Left colon (tissue), 2 donors: ENCODE measurements around the gene AMZ2. TPM values are rescaled to one million over a fixed set of nuclear protein-coding genes. Genes with fewer than 3 reads are reported as not detected.
"Not testable (repeated sequence)": the region's sequence is repeated elsewhere in the genome, so short reads cannot be mapped to it uniquely, and the experiment has no call there.

ENCODE experiments used
- ATAC-seq: fragments of 200-7000 bp; cut with Tn5 transposase; one replicate; pipeline ENCODE4 v1.9.1; 2020; ENCODE audit warnings: mild to moderate bottlenecking, moderate library complexity
- DNase-seq, 2 donors: peaks; one replicate each; pipeline ENCODE4 v3.0.0-alpha.2; 2020
- intact Hi-C, 2 donors: fragments of 100-400 bp; cut with DNase I in 1 of 2; cut with micrococcal nuclease in 1 of 2; formaldehyde crosslinking; loops; one replicate each; pipeline versions ENCODE4 v1.11.2 to v1.14.0; 2022; cut with DNase I, micrococcal nuclease
- total RNA-seq, 2 donors: library from RNA; stranded (reverse); fragmentation: NEBNext Ultra II Directional; extraction: Animal tissue kit (Norgen Biotek cat#: 25700); gene quantifications; one replicate each; pipeline ENCODE4 v1.2.1, GENCODE V29; 2021
- donor health status: DM: no; HTN: no; CAD: no.
- donor health status: DM: yes; HTN: yes; CAD: no.

The AMZ2 gene
- total RNA-seq, 2 donors from 2014 or later: 24.2 to 38.3 TPM

DNA sequence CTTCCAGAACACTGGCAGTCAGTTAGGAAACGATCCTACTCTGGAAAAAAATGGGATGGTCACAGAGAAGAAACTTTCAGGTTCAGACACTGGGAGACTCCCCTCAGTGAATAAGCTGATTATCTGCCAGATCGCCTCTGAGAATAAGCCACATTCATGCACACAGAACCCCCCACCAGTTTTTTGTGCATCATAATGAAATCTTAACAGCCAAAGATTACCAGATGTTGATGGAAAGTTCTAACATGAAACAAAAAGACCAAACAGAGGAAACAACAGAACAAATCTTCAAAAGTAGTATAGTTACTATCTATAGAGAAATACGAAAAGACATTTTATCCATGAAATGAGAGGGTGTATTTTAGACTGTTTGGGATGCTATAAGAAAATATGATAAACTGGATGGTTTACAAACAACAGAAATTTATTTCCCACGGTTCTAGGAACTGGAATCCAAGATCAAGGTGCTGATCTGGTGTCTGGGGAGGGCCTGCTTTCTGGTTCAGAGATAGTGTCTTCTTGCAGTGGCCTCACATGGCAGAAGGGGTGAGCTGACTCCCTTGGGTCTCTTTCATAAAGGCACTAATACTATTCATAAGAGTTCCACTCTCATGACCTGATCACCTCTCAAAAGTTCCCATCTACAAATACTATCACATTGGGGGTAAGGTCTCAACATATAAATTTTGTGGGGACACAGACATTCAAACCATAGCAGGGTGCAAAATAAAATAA, 8.0 kb upstream of the AMZ2 start:
- intact Hi-C loops: no loop called here
- DNase-seq: no peak

DNA sequence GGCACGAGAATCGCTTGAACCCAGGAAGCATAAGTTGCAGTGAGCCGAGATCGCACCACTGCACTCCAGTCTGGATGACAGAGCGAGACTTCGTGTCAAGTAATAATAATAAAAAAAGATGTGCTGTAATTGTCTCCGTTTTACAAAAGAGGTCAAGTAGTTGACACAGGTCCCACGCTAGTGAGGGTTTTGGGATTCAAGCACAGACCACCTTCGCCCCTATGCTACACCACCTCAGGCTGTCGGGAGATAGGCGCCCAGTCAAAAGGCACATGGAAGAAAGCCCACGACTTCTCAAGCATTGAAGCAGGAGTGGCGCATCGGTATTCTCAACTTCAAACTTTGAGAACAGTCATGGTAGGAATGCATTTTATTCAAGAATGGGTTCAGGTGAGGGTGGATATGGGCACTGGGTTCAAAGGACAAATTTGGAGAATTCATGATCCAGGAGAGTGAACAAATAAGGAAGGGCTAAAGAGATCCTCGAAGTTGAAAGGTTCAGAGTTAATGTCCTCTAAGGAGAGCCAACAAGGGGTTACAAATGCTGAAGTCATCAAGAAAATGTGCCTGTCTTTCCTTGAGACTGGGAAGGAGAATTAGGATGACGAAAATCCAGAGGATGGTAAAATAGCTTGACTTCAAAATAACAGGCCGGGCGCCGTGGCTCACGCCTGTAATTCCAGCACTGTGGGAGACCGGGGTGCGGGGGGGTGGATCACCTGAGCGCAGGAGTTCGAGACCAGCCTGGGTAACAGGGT, 1.4 kb upstream of the AMZ2 start:
- DNase-seq: peak in 1 of 2 donors; percentile 38
- no peak for ATAC-seq
- intact Hi-C loops: no loop called here

More for the DNA sequence above, 8.0 kb upstream of the AMZ2 start:
- ATAC-seq: no peak

DNA sequence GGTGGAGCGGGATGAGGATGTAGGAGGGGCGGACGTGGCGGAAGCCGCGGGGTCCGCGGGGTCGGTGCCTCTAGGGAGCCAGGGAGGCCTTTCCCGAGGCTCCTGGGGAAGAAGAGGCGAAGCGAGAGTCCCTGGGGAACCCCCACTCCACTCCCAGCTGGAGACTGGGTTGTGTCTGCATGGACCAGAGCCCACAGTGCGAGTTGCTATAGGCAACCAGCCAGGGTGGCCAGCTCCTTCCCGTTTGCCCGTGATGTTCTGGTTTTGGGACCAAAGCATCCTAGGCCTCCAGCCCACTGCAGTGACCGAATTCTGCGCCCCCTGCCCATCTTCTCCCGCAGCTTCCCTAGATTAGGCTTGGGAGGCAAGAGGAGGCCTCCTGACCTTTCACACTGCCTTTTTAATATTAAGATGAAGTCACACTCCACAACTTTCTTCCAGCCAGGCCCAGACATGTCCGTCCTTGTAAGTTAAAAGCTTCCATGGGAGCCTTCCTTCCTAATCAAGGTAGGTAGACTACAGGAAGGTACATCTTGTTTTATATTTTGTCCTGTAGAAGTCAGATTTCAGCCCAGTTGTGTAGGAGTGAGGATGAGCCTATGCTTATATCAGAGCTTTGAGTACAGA, 469 bp downstream of the AMZ2 start:
- ATAC-seq (peak; percentile 43), DNase-seq (peak in 1 of 2 donors; percentile 74)
- intact Hi-C loops: no loop called here

DNA sequence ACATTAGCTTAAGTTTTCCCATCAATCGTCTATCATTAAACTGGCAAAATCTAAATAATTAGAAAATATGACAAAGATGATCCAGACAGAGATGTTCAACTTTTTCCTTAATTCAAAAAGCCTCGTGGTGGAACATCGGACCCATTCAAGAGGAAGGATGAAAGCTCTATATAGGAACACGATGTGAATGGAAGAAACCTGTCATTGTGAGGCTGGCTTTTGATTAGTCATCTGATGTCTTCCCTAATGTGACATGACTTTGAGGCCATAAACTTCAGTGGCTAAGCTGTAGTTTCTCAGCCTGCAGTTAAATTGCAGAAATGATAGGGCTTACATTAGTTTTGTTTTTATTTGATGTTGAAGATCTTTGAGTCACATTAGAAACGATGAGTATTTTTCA, 1.0 kb downstream of the AMZ2 start:
- no peak for DNase-seq
- ATAC-seq: no peak
- intact Hi-C loops: no loop called here

DNA sequence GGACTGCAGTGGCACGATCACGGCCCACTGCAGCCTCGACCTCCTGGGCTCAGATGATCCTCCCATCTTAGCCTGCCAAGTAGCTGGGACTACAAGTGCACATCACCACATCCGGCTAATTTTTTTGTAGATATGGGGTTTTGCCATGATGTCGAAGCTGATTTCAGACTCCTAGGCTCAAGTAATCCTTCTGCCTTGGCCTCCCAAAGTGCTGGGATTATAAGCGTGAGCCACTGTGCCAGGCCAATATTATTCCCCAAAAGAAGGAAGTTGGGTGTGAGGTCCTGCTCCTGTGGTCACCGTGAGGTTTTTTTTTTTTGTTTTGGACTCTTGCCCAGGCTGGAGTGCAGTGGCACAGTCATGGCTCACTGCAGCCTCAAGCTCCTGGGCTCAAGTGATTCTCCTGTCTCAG, 1.5 kb downstream of the AMZ2 start:
- DNase-seq (no peak), ATAC-seq (no peak)
- intact Hi-C loops: no loop called here

DNA sequence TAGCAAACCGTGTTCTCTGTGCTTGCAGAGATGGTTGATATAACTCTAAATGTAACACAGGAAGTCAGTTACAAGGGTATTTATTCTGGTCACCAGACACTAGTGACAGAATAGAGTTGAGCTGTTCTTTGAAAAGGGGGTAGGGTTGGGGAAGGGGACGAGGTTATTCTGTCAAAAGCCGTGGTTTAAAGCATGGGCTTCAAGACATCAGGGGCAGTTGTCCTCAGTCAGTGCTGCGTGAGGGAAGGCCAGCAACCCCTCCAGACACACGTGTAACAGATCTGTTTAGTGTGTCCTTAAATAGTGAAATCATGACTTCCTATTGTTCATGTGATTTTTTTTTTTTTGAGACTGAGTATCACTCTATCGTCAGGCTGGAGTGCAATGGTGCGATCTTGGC, 5.6 kb downstream of the AMZ2 start:
- ATAC-seq, intact Hi-C loops: not testable (repeated sequence)

DNA sequence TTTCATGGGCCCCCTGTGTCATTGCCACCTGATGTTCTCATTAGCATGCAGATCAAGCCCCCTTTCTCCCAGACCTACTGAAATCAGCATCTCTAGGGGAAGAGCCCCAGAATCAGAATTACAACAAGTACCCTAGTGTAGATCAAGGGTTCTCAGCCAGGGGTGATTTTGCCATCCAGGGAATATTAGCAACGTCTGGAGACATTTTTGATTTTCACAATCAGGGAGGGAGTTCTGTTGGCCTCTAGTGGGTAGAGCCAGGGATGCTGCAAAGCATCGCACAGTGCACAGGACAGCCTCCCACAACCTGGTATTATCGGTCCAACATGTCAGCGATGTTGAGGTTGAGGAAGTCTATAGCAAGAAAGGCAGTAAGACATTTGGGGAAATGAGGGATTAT, 7.3 kb downstream of the AMZ2 start:
- DNase-seq (no peak), ATAC-seq (no peak)
- intact Hi-C loops: no loop called here

More for the DNA sequence above, 5.6 kb downstream of the AMZ2 start:
- not testable (repeated sequence) for DNase-seq

DNA sequence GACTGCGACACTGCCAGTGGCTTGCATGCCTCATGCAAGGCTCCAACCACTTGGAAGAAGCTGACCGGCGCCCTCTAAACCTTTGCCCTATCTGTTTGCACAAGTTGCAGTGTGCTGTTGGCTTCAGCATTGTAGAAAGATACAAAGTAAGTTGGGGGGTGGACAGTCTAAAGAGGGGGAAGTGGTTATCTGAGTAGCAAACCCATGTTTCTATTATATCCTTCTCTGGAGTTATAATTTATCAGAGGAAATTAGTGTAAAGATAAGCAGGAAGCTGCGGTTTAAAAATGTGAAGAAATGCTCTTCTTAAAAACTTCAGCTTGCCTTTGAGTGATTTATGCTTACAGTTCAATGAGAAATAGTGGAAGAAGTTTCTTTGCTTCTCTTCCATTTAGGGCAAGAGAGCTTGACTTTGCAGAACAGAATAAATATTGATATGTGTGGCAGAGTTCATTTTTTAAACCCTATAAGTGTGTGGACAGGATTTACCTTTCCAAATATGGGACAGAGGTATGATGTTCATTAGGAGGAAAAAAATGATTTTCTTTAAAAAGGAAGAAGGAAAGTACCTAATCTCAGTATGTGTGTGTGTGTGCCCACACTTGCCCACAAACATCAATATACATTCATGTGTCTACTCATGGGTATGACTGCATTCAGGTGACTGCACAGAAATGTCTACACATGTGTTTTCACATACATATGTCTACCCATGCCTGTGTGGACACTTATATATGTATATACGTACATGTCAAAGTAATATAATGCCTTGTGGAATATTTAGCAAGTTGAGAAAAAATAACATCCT, 8.1 kb downstream of the AMZ2 start:
- intact Hi-C loops: no loop called here
- no peak for ATAC-seq
- no peak for DNase-seq

DNA sequence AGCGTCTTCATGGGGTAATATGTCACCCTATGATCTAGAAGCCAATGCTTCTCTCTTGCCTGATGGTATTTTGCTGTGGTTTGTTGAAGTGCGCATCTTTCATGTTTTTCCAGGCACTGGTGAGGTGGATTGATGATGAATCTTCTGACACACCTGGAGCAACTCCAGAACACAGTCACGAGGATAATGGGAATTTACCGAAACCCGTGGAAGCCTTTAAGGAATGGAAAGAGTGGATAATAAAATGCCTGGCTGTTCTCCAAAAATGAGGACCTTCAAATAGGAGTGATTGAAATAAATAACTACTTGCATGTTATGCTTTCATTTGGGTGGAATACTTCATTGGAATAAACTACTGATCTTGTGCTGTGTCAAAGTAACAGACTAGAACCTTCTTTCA, 8.9 kb downstream of the AMZ2 start:
- ATAC-seq, intact Hi-C loops, DNase-seq: not testable (repeated sequence)

DNA sequence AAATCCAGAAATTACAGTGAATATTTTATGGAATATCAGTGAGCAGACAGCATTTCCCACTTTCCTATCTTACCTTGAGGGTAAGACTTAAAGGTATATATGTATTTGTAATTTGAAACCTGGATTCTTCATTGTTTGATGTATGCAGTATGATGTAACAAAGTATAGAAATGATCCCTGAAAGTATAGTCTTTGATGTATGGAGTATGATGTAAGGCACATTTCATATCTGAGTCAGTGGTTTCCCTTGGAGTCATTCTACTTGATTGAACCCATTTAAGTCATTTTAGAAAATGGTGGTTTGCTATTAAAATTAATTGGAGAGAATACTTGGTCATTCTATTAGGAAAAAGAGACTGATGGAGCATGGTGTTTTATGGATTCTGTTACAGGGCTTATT, 10.1 kb downstream of the AMZ2 start:
- ATAC-seq (no peak), DNase-seq (no peak)
- intact Hi-C loops: no loop called here

DNA sequence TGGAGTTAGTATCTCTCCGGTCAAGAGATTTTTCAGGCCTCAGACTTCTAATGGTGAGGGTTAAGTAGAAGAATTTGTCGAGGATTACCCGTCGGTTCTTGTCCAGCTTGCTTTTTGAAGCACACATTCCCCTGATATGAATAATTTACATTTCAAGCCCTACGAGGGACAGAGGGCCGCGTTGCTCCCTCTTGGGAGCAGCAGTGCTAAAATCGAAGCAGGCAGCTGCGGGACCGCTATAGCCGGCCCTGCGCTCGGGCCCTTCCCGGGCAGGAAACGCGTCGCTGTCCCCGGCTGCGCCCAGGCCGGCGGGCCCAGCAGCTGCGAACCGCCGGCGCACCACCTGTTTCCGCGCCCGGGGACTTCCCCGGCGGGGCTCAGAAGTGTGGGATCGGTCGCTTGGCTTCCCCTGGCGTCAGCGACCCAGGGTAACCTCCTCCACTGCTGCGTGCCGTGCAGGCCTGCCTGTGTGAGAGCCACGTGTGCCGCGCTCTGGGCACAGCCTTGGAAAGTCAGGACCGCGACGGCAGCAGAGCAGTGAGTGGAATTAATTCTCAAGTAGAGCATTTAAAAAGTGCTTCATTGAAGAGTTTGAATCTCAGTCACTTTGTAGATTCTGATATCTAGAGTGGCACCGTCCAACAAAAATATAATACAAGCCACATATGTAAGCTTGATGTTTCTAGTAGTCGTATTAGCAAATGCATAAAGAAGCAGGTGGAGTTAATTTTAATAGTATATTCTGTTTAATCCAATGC, 11.2 kb downstream of the AMZ2 start:
- intact Hi-C loops: not testable (repeated sequence)
- DNase-seq (peak; percentile 36 to 69), ATAC-seq (peak; percentile 91)

DNA sequence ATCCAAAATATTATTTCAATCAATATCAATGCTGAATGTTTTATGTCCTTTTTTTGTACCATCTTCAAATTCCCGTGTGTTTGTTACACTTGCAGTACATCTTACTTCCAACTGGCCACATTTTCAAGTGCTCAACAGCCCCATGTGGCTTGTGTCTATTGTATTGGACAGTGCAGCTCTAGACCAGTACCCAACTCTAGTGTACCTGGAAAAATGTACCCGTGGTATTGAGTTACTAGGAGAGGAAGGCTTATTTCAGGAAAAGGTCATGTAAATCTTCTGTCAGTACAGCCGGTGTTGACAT, 11.8 kb downstream of the AMZ2 start:
- DNase-seq, intact Hi-C loops, ATAC-seq: not testable (repeated sequence)

DNA sequence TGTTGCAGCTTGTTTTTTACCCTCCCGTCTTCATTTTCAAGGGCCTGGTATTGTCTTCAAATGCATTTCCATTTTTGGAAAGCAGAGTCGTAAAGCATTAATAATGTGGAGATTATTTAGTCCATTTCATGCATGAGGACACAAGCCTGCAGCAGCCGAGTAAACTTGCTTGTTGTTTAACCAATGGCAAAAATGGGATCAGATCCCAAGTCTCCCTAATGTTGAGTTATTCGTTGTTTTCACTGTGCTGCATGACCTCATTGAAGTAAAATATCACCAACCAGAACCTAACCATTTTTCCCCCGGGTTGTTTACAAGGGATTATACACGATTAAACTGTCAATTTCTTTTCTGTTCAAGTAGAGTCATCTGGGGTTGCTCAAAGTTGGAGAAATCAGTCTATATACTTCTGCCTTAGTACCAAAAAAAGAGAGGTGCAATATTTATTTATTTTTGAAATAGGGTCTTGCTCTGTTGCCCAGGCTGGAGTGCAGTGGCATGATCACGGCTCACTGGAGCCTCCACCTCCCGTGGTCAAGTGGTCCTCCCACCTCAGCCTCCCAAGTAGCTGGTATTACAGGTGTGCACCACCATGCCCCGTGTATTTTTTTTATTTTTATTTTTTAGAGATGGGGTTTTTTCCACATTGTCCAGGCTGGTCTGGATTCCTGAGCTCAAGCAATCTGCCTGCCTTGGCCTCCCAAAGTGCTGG, 12.4 kb downstream of the AMZ2 start:
- intact Hi-C loops: loop anchor here in 1 of 2 donors (5.0 kb wide), 1 partner anchor 202 kb away; no protein-coding TSS in a partner anchor
- DNase-seq (no peak), ATAC-seq (no peak)

DNA sequence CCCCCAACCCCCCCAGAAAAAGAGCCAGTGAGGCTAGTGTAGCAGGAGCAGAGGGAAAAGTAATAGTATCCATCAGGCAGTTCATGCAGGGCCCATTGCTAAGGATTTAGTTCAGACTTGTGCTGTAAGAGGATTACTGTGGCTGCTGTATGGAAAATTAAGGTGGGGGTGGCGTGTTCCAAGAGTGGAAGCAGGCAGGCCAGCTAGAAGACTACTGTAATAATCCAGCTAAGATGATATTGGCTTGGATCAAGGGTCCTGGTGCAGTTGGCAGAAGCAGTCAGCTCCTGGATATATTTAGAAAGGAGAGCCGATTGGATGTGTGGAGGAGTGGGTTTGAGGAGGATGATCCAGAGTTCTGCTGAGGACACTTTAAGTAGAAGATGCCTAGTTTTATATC, 14.6 kb downstream of the AMZ2 start:
- ATAC-seq, DNase-seq: not testable (repeated sequence)
- intact Hi-C loops: loop anchor here in 1 of 2 donors (5.0 kb wide), 1 partner anchor 200 kb away; no protein-coding TSS in a partner anchor

DNA sequence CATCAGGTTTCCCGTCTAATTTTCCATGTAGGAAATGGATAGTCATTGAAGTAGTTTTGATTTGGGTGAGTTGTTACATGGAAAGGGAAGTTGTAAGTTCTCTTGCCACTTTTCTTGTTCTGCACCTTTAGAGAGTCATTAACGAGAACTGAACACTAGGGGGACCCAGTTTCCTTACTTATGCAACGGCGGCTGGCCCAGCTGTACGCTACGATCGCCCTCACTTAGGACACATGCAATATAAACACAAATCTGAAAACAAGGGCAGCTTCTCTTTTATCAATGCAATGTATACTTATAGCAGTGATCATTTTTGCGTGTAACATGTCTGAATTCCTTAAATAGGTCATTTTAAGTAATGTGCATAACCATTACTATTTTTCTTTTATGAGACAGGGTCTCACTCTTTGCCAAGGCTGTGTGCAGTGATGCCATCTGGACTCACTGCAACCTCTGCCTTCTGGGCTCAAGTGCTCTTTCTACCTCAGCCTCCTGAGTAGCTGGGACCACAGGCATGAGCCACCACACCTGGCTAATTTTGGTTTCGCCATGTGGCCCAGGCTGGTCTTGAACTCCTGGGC, 15.3 kb downstream of the AMZ2 start:
- DNase-seq: not testable (repeated sequence)
- ATAC-seq: peak; percentile 76
- intact Hi-C loops: loop anchor here in 1 of 2 donors (5.0 kb wide), 1 partner anchor 199 kb away; no protein-coding TSS in a partner anchor

DNA sequence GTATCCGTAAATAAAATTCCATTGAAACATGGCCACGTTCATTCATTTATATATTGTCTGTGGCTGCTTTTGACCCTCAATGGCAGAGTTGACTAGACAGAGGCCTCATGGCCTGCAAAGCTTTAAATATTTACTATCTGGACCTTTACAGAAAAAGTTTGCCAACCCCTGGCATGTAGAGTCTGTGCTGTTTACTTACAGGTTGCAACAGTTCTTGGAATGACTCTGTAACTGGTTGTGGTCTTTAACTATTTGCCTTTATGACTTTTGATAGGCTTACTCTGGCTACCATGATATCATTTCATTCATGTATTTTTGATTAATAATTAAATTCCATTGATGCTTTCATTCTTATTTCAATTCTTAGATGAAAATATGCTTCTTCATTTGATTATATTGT, 18.0 kb downstream of the AMZ2 start:
- intact Hi-C loops, ATAC-seq, DNase-seq: not testable (repeated sequence)

DNA sequence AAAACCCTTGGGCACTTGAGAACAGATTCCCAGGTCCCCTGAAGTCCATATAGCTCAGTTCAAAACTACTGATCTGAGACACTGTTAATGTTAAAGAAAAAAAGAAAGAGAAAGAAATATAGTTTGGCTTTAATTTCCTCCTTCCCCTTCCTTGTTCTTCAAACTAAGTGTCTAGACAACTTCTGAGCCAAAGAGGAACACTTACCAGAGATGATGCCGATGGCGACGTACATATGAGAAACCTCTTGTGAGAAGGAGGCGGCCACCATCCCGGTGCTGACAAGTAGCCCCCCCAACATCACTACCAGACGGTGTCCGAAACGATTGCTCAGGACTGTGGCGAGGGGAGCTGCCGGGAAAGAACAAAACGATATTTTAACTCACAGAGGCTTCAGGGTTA, 25.9 kb downstream of the AMZ2 start:
- ATAC-seq (no peak), DNase-seq (no peak)
- intact Hi-C loops: no loop called here
